Lower leg skin (tissue), 4 donors: ENCODE results near the gene CDH13. TPM values are rescaled to one million over a fixed set of nuclear protein-coding genes. Genes with fewer than 3 reads are reported as not detected.

Source experiments
- DNase-seq, 2 donors: peaks; one replicate each; pipeline ENCODE4 v3.0.0-alpha.2; 2019; ENCODE audit warnings: low spot score in 2 of 2
- H3K4me3 ChIP-seq: fragments of 200-600 bp; sonication (generic); 2 replicates; pipeline ENCODE4 v1.5.1; 2017; ENCODE audit warnings: mild to moderate bottlenecking, low read depth; ENCODE audit not compliant: poor library complexity, severe bottlenecking
- CTCF ChIP-seq, 3 donors: fragments of 450-650 bp; IDR thresholded peaks; one replicate each; pipeline ENCODE4 v1.5.1; 2016; ENCODE audit warnings: antibody characterized with exemption in 3 of 3, mild to moderate bottlenecking in 3 of 3, moderate library complexity in 2 of 3
- POLR2A ChIP-seq, 2 donors: fragments of 450-650 bp; IDR thresholded peaks; one replicate each; pipeline ENCODE4 v1.6.1; 2016 to 2017; ENCODE audit warnings: antibody characterized with exemption in 2 of 2, mild to moderate bottlenecking in 1 of 2, moderate library complexity in 1 of 2
- WGBS, 2 donors: methylation state at CpG; one replicate each; pipeline ENCODE4 v1.1.5; 2018; 5-methylcytosine and 5-hydroxymethylcytosine counted together
- intact Hi-C: fragments of 100-400 bp; cut with DNase I; formaldehyde crosslinking; loops from one replicate; pipeline ENCODE4 v1.15.0; 2023; ENCODE audit warnings: low total_unique reads
- total RNA-seq, 4 donors: library from RNA; depleted of rRNA; stranded (reverse); fragments of >200 nt; gene quantifications; one replicate each; pipeline ENCODE4 v1.1.0, GENCODE V29; 2016

Gene CDH13
- total RNA-seq, 4 donors from 2014 or later = 102 to 246 (median 155) TPM

- intact Hi-C loops = no loop called here
- H3K4me3 ChIP-seq = no peak overlapping the region
- DNase-seq = no peak
- TF ChIP-seq POLR2A (IDR thresholded peaks at IDR 0.05) = no peak
- no peak for TF ChIP-seq CTCF (IDR thresholded peaks at IDR 0.05)
- WGBS, 2 donors = 69 to 73% methylated on average over 8 of the region's 8 CpGs
Observed at GRCh38 chr16:82783933-82784572, 157.3 kb downstream of the CDH13 start.

GRCh38 chr16:82784573-82784968 is 157.8 kb downstream of the CDH13 start:
- intact Hi-C loops = no loop called here
- WGBS, 2 donors = 89 to 94% methylated on average over 3 of the region's 3 CpGs
- no peak for DNase-seq
- no peak overlapping the region for H3K4me3 ChIP-seq
- TF ChIP-seq CTCF (IDR thresholded peaks at IDR 0.05) (no peak), POLR2A (IDR thresholded peaks at IDR 0.05) (no peak)

GRCh38 chr16:82788225-82788624 is 161.5 kb downstream of the CDH13 start:
- DNase-seq = no peak
- intact Hi-C loops = no loop called here
- TF ChIP-seq POLR2A (IDR thresholded peaks at IDR 0.05) (no peak), CTCF (IDR thresholded peaks at IDR 0.05) (no peak)
- 72 to 75% methylated on average over 6 to 7 of the region's 7 CpGs for WGBS, 2 donors
- no peak overlapping the region for H3K4me3 ChIP-seq

GRCh38 chr16:82788919-82789318 is 162.2 kb downstream of the CDH13 start:
- no peak for DNase-seq
- 92 to 93% methylated on average over 4 of the region's 4 CpGs for WGBS, 2 donors
- H3K4me3 ChIP-seq = no peak overlapping the region
- TF ChIP-seq CTCF (IDR thresholded peaks at IDR 0.05) (no peak), POLR2A (IDR thresholded peaks at IDR 0.05) (no peak)
- intact Hi-C loops = no loop called here

- intact Hi-C loops = no loop called here
- no peak overlapping the region for H3K4me3 ChIP-seq
- WGBS, 2 donors = 86 to 90% methylated on average over 6 of the region's 6 CpGs
- no peak for DNase-seq
- TF ChIP-seq CTCF (IDR thresholded peaks at IDR 0.05) = no peak
- TF ChIP-seq POLR2A (IDR thresholded peaks at IDR 0.05) = no peak
Observed at GRCh38 chr16:82792693-82793092, 165.9 kb downstream of the CDH13 start.
